C1 segment of cervical spinal cord (tissue), 14 donors: ENCODE measurements around the gene MINDY2.
"Not testable (repeated sequence)": the region's sequence is repeated elsewhere in the genome, so short reads cannot be mapped to it uniquely, and the experiment has no call there.

ENCODE experiments used
- DNase-seq, 14 donors: peaks; one replicate each; lab custom pipeline; 2025; lab: John Stamatoyannopoulos, UW

The MINDY2 gene

DNA sequence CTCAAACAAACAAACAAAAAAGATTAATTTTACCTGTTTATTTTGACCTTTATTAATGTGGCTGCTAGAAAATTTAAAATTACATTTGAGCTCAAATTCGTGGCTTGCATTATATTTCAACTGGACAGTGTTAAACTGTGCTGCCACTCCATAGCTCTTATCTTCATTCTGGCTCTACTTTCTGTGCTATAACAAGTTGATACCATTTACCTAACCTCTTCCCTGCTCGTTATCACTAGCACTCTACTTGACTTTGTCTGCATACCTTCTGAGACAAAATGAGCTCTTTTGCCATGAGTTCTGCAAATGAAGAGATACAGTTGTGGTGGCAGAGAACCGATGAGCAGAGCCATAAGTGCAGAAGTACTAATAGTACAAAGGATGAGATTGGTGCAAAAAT lies 26.4 kb downstream of the MINDY2 start:
- no peak for DNase-seq

DNA sequence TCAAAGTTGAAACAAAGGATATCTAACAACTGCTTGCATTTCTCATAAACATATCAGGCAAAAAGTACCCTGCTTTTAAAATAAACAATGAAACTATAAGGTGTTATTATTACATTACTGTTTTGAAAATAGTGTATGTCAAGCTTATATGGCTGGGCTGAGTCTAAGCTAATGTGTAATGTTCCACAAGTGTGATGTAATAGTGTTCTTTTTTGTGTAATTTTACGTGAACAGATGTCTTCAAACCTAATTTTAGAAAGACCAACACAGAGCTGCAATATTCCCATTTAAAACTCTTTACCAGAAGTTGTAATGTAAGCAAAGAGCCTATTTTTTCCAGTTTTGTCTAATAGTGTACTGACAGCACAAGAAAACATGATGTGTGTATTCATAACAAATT lies 34.0 kb downstream of the MINDY2 start:
- DNase-seq = no peak

DNA sequence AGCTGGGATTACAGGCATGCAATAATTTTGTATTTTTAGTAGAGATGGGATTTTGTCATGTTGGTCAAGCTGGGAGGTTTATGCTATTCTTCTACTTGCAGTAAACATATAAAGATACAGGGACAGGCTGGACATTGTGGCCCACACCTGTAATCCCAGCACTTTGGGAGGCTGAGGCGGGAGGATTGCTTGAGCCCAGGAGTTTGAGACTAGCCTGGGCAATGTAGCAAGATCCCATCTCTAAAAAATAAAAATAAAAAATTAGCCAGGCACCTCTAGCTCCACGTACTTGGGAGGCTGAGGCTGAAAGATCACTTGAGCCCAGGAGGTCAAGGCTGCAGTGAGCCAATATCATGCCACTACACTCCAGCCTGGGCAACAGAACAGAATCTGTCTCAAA lies 52.2 kb downstream of the MINDY2 start:
- DNase-seq = not testable (repeated sequence)

DNA sequence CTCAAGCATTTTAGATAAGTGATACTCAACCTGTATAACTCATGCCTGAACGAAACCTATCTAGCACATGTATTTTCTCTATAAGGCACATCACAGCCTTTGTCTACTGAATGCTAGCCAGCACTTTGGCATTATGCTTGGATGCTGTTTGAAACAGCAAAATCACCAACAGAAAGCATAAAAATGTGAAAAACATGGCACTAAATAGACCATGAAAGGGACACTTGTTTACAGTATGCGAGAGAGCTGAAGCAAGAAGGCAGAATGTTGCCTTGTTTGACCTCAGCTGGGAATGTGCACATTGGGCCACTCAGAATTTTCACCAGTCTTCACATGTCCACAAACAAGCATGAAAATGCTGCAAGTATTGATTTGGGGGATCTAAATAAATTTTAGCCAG lies 59.5 kb downstream of the MINDY2 start:
- peak in 1 of 14 donors; percentile 4 for DNase-seq

DNA sequence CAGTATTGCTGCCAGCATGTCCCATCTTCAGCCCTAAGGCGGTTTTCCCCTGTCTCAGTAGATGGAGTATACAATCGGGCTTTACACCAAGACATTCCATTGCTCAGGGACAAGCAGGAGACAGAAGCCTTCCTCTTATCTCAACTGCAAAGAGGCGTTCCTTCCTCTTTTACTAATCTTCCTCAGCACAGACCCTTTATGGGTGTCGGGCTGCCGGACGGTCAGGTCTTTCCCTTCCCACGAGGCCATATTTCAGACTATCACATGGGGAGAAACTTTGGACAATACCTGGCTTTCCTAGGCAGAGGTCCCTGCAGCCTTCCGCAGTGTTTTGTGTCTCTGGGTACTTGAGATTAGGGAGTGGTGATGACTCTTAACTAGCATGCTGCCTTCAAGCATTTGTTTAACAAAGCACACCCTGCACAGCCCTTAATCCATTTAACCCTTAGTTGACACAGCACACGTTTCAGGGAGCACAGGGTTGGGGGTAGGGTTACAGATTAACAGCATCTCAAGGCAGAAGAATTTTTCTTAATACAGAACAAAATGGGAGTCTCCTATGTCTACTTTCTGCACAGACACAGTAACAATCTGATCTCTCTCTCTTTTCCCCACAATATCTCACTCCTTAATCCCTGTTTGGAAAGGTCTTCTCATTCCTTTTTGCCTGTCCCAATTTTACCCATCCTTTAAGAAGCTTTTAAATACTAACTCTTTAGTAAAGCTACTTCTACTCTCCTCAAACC lies 62.8 kb downstream of the MINDY2 start:
- not testable (repeated sequence) for DNase-seq

DNA sequence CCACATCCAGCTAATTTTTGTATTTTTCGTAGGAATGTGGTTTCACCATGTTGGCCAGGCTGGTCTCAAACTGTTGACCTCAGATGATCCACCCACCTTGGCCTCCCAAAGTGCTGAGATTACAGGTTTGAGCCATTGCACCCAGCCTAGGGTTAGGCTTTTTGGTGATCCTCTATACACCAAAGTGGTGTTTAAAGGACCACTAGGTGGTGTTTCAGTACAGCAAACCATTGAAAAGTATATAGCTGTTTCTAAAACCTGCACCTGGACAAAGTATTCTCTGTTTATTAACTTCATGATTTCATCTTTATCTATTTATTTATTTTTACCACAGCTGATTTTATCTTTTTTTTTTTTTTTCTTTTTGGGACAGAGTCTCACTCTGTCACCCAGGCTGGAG lies 68.4 kb downstream of the MINDY2 start:
- no peak for DNase-seq

DNA sequence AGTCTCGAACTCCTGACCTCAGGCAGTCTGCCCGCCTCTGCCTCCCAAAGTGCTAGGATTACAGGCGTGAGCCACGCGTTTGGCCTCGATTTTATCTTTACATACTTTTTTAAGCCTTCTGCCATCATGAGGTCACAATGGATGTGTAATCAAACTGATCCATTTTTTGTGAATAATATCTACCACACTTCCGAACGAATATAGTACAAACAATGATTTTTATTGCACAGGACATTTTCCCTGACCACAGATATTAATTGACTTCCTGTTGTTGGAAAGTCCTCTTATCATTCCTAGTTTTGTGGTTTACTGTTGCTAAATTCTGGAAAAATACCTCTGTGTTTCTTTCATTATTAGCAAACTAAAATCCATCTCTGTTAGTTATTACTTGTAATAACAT lies 68.9 kb downstream of the MINDY2 start:
- no peak for DNase-seq

DNA sequence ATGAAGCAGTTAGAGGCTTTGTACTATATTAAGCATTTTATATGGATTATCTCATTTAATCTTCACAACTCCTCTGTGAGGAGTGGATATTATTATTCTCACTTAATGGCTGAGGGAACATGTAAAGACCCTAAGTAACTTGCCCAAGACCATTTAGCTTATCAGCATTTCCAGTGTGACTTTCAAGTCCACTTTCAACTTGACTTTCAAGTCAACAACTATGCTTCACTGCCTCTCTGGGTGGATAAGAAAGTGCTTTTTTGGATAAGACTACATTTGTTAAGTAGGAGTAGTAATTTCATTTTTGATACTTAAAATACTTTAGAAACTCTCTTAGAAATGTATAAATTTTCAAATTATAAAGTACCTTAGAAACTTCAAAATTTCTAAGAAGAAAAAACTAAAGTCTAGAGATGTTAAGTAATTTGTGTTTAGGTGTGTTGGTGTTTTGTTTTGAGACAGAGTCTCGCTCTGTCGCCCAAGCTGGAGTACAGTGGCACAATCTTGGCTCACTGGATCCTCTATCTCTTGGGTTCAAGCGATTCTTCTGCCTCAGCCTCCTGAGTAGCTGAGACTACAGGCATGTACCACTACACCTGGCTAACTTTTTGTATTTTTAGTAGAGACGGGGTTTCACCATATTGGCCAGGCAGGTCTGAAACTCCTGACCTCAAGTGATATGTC lies 71.8 kb downstream of the MINDY2 start:
- DNase-seq = no peak

DNA sequence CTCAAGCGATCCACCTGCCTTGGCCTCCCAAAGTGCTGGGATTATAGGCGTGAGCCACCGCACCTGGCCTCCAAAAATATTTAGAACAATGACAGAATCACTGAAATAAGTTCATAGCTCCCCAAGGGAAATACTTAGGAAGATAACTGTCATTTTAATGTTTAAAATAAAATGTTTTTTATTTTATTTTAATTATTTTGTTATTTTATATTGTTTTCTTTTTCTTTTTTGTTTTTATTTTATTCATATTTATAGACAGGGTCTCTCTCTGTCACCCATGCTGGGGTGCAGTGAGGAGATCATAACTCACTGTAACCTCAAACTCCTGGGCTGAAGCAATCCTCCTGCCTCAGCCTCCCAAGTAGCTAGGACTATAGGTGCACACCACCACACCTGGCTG lies 80.1 kb downstream of the MINDY2 start:
- DNase-seq = not testable (repeated sequence)

DNA sequence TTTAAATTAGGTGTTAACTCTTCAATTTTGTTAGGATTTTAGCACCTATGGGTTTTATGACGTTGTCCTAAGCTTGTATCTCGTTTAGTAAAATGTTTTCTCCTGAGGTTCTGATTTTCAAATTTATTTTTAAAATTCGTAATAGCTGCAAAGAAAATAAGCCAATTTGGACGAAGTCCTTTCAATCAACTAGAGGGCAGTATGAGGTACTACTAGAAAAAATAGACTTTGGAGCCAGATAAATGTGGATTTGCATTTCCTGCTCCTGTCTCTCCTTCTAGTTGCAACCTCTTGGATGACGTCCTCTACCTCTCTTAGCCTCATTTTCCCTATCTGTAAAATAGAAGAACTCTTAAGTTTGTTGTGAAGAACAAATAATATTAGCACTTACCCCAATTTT lies 81.2 kb downstream of the MINDY2 start:
- DNase-seq = no peak

DNA sequence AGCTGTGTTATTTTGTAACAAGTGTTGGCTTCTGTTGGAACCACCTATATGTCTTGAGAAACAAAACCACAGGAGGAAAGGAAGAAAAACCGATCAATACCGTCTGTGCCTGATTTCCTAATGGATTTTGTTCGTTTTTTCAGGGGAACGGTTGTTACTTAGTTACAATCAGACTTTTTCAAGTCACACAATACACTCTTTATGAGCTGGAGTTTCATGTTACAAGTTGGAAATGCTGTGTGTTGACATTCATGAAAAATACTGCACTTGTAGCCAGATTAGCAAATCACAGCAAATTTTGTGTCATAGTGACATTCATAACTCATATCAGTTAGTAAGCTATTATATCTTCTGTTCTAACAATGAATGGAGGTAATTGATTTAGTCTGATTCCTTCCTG lies 83.5 kb downstream of the MINDY2 start:
- no peak for DNase-seq

DNA sequence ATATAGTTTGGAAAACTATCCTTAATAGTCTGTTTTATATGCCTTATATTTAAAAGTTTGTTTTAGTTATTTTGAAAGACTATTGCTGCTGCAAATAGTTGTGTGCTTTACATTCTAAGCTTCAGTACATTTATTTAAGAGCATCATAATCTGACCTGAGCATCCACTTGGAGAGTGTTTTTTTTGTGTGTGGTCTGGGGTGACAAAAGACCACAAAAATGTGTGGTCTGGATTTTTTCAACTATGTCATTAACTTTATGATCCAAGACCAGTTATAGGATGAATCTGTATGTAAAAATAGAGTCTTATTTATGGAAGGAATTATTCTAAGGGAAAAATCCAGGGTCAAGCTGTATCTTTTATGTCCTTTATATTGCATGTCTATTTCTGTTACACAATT lies 85.0 kb downstream of the MINDY2 start:
- DNase-seq = no peak

DNA sequence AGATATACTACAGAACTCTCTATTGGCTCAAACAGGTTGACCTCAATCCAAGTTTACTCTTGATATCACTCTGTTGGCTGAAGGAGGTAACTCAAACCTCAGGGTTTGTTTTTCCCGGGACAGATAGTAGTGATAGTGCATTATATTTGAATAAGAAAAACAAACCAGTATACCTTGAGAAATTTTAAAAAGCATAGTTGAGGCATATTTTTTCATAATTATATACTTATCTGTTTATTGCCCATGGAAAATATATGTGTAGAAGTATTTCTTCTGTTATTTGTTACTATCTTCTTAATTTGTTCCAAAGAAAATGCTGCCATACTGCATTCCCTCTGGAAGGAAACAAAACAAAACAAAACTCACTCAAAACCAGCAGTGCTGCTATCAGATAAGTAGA lies 85.5 kb downstream of the MINDY2 start:
- DNase-seq = not testable (repeated sequence)

DNA sequence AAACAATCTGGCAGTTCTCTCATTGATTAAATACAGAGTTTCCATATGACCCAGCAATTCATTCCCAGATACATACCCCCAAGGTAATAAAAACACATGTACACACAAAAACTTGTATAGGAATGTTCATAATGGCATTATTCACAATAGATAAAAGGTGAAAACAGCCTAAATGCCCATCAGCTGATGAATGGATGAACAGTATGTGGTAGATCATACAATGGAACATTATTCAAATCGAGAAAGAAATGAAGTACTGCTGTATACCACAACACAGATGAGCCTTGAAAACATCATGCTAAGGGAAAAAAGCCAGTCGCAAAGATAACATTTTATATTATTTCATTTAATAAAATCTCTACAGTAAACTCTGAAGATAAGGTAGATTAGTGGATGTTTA lies 91.2 kb downstream of the MINDY2 start:
- no peak for DNase-seq

DNA sequence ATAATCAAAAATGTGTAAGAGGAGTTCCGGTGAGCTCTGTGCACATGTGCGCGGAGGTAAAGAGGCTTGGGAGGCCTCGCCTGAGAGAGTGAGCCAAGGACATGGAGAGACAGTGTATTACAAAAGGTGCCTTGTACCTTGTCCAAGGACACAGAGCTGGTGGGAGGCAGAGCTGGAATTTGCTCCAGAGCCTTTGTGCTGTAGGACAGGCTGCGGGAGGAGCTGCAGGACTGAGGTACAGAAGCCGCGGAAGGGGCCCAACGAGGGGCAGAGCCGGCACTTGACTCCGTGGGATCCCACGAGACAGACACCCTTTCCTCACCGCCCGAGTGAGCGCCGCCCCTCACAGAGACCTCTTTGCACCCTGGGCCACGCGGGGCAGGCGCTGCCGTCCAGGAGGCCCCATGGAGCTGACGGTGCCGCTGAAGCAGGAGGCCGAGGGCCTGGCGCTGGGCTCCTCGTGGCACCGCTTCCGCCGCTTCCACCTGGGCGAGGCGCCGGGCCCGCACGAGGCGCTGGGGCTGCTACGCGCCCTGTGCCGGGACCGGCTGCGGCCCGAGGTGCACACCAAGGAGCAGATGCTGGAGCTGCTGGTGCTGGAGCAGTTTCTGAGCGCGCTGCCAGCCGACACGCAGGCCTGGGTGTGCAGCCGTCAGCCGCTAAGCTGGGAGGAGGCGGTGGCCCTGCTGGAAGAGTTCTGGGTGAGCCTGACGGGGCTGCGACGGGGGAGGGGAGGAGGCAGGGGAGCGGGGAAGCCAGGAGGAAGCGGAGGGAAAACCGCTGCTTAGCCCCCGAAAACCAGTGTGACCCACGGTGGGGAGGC lies 93.7 kb downstream of the MINDY2 start:
- DNase-seq = peak in 6 of 14 donors; percentile 14 to 68 (median 24)

DNA sequence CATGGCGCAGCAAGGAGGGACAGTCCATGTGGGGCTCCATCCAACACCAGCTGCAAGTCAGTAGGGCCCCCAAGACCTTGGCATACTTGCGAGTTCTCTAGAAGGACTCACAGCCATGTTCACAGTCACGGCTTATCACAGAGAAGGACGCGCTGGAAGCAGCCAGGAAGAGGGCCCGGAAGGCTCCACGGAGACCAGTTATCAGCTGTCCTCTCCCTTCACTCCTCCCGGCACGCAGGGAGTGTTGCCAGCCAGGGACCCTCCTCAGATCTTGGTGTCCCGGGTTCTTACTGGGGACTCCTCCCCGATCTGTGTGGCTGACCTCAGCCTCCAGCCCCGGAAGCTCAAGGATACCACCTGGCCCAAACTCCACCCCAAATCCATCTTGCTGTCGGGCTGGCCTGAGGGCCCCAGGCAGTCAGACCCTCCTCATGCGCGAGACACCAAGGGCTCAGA lies 94.4 kb downstream of the MINDY2 start:
- peak in 1 of 14 donors; percentile 46 for DNase-seq

DNA sequence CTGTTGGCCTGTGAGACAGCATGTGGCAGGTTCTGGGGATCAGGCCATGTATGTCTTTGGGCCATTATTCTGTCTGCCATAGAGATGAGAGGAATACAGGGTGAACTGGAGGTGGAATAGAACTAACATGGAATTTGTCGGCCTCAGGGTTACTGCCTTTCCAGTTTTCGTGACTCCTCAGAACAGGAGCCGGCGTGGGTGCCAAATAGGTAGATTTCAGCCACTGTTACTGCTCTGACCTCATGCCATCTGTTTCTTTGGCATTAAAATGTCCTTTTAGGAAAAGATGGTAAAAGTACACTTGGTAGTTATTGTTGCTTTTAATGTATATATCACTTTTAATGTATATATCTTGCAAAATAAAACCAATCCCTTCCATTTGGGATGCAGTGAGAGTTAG lies 96.8 kb downstream of the MINDY2 start:
- DNase-seq = peak in 1 of 14 donors; percentile 55

DNA sequence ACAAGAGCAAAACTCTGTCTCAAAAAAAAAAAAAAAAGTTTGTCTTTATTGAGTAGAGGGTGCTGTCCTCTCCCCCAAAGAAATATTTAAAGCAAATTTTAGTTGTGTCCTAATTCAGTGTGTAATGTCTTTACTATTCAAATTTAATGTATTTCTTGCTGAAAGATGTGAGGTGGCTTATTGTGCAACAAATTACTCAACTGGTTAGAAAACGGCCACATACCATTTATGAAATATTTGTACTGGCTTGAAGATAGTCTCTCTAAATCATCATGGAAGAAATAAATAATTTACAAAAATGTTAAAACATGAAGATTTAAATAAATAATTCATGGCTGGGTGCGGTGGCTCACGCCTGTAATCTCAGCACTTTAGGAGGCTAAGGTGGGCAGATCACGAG lies 99.3 kb downstream of the MINDY2 start:
- no peak for DNase-seq

DNA sequence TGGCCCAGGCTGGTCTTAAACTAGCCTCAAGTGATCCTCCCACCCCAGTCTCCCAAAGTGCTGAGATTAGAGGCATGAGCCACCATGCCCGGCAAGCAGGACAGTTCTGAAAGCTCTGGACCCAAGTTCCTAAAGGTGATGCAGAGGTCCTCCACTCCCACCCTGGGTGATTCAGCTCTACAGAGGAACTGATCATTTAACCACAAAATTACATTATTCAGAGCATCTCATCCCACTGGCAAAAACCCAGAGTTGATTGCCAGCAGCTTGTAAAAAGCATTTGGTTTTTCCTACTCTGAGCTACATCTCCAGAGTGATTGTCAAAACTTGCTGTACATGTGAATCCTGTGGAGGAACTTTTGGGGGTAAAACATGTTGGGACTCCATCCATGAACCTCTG lies 102.2 kb downstream of the MINDY2 start:
- no peak for DNase-seq

DNA sequence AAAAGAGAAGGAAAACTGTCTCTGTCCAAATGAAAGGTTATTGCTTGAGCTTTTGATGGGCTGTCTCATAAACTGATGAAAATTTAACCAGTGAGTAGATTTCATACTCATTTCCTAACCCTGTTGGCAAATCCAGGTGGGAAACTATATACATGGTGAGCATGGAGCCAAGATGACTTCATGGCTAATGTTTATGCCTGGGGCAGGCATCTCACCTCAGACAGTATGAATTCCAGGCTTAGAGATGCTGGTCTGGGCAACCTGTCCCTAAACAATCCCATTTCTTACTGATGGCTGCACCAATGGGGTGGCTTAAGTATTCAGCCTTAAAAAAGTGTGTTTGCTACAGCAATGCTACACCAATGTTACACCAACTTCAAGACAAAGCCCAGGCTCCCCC lies 104.2 kb downstream of the MINDY2 start:
- no peak for DNase-seq

DNA sequence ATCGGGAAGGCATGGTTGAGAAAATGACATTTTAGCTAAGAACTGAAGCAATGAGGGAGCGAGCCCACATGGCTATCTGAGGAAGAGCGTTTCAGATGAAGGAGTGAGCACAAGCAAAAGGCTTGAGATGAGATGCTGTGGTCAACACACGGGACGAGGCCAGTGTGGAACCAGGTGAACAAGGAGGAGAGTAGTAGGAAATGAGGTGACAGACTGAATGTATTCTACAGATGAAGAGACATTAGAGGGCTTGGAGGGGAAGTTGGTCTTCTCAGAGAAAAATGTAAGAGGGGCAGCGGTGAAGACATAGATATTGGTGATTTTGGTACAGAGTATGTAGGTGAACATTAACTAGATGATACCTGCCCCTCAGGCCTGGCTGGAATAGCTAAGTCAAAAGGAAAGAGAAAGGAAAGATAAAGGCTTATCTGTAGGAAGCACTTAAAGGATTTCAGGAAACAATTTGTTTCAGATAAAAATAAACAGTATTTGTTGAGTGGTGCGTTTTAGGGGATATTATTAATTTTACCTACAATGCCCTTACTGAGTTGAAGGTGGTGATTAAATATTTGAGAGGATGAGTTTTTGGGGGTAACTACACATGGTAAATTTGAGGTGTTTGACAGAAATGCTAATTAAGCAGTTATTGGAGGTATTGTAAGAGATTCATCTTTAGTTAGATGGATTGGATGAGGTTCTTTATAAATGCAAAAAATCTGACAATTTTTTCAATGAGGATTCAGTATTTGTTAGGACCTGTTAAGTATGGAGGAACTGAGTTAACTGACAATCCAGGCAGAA lies 105.4 kb downstream of the MINDY2 start:
- no peak for DNase-seq
